ACC112 (cell line): ENCODE results near the gene SNAPC4.
"Not testable (repeated sequence)": the region's sequence is repeated elsewhere in the genome, so short reads cannot be mapped to it uniquely, and the experiment has no call there.

Experiments
- H2AFZ ChIP-seq: fragments of 200-600 bp; sonication (generic); one replicate; pipeline ENCODE4 v1.6.0; 2017; ENCODE audit warnings: antibody characterized with exemption, low read length; ENCODE audit not compliant: unreplicated experiment
- H3K27ac ChIP-seq: fragments of 200-600 bp; sonication (generic); 2 replicates; pipeline ENCODE4 v1.5.1; 2014; ENCODE audit warnings: low read depth, mild to moderate bottlenecking, antibody characterized with exemption, low read length, moderate library complexity
- H3K27me3 ChIP-seq: fragments of 200-600 bp; sonication (generic); 2 replicates; pipeline ENCODE4 v1.6.1; 2014; ENCODE audit warnings: mild to moderate bottlenecking, antibody characterized with exemption, low read length, moderate library complexity, mixed read lengths; ENCODE audit not compliant: insufficient read depth
- H3K36me3 ChIP-seq: fragments of 200-600 bp; sonication (generic); 2 replicates; pipeline ENCODE4 v1.6.1; 2016; ENCODE audit warnings: mild to moderate bottlenecking, antibody characterized with exemption, low read length, moderate library complexity, mixed read lengths; ENCODE audit not compliant: insufficient read depth
- H3K4me1 ChIP-seq: fragments of 200-600 bp; sonication (generic); one replicate; pipeline ENCODE4 v1.6.1; 2016; ENCODE audit warnings: low read length, mixed read lengths; ENCODE audit not compliant: insufficient read depth, unreplicated experiment, control insufficient read depth
- H3K4me3 ChIP-seq: fragments of 200-600 bp; sonication (generic); 2 replicates; pipeline ENCODE4 v1.5.1; 2014; ENCODE audit warnings: mild to moderate bottlenecking, low read depth, low read length
- H3K79me2 ChIP-seq: fragments of 200-600 bp; sonication (generic); one replicate; pipeline ENCODE4 v1.6.0; 2016; ENCODE audit warnings: low read length; ENCODE audit not compliant: control insufficient read depth, unreplicated experiment, insufficient read depth

SNAPC4 gene

GRCh38 chr9:136352682-136353081 lies 47.3 kb downstream of the SNAPC4 start:
- Histone ChIP-seq H3K79me2 (no peaks in the 10 kb centered on the region), H2AFZ (no peak overlapping the region), H3K4me3 (no peak overlapping the region), H3K27me3 (no peaks in the 10 kb centered on the region), H3K36me3 (peaks cover 5% of the 10 kb centered on the region; the same call in 1 of the 2 replicates), H3K4me1 (peaks cover 6% of the 10 kb centered on the region), H3K27ac (no peak overlapping the region)

- not testable (repeated sequence) for H3K27ac ChIP-seq, H3K4me1 ChIP-seq
Observed at GRCh38 chr9:136351868-136352267, 48.1 kb downstream of the SNAPC4 start.

DNA sequence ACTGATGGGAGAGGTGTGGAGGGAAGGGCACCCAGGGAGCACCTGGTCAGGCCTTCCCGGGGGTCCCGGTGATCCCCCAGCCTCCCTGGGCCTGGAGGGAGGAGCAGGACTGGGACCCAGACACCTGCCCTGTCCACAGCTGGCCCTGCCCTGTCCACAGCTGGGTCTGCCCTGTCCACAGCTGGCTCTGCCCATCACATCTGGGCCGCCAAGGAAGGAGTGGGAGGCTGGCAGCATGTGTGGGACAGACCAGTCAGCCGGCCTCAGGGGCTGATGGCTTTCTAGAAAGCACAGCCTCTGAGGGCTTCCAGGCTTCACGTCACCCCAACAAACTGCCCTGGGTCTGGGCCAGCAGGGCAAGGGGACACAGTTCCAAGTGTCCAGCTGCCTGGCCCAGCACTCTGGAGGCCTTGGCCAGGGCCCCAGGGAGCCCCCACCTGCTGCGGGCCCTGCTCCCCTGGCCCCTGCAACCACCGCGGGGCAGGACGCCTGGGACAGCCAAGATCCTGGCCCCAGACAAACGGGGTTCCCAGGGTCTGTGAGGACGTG lies 48.6 kb downstream of the SNAPC4 start:
- peaks cover 2% of the 10 kb centered on the region; the same call in 1 of the 2 replicates for H3K36me3 ChIP-seq
- no peaks in the 10 kb centered on the region for H3K79me2 ChIP-seq
- peaks cover 11% of the 10 kb centered on the region for H3K4me1 ChIP-seq
- H3K4me3 ChIP-seq, result no peak overlapping the region
- no peak overlapping the region for H3K27ac ChIP-seq
- H3K27me3 ChIP-seq, result no peaks in the 10 kb centered on the region
- H2AFZ ChIP-seq, result no peak overlapping the region

More at GRCh38 chr9:136351868-136352267, 48.1 kb downstream of the SNAPC4 start:
- not testable (repeated sequence) for H3K79me2 ChIP-seq, H3K4me3 ChIP-seq, H3K36me3 ChIP-seq, H3K27me3 ChIP-seq, H2AFZ ChIP-seq
